T-cell (primary cell): ENCODE results near the gene BUD31. TPM values are rescaled to one million over a fixed set of nuclear protein-coding genes. Genes with fewer than 3 reads are reported as not detected.

Source experiments
- ATAC-seq, 4 experiments: fragments of 200-7000 bp in 3 of 4; fragments of 150-1000 bp in 1 of 4; cut with Tn5 transposase; replicated peaks in 1 of 4; 1 replicate in 3 of 4; 2 replicates in 1 of 4; pipeline ENCODE4 v1.10.0; 2021; ENCODE audit warnings: moderate library complexity in 3 of 4, mild to moderate bottlenecking in 2 of 4, moderate number of reproducible peaks in 1 of 4
- CTCF ChIA-PET, 2 donors: fragments of 300-600 bp; sonication (Branson Sonifier 250); formaldehyde crosslinking; loops; one replicate each; lab custom pipeline; 2022; ENCODE audit warnings: antibody characterized with exemption in 2 of 2; lab: Charles Lee
- POLR2A ChIA-PET, 2 donors: fragments of 300-600 bp; sonication (Branson Sonifier 250); formaldehyde crosslinking; loops; one replicate each; lab custom pipeline; 2022; ENCODE audit warnings: antibody characterized with exemption in 2 of 2; lab: Charles Lee
- DNase-seq, 35 experiments: peaks; one replicate each; pipeline versions ENCODE4 v3.0.0 to v3.0.0-alpha.2; 2013 to 2023
- H3K27ac ChIP-seq: one replicate; pipeline ENCODE4 v1.5.1; 2013; ENCODE audit warnings: low read length
- H3K27me3 ChIP-seq, 2 experiments: replicated peaks in 1 of 2; 1 replicate in 1 of 2; 2 replicates in 1 of 2; pipeline versions ENCODE4 v1.6.1 to v1.7.0; 2013; ENCODE audit warnings: low read length in 1 of 2, mixed read lengths in 1 of 2; ENCODE audit not compliant: control insufficient read depth in 2 of 2, insufficient read depth in 2 of 2; ENCODE audit errors: extremely low read depth in 1 of 2
- H3K36me3 ChIP-seq, 2 donors: 1 replicate in 1 of 2; 2 replicates in 1 of 2; pipeline versions ENCODE4 v1.6.1 to v1.7.0; 2013; ENCODE audit warnings: low read length in 1 of 2; ENCODE audit not compliant: control insufficient read depth in 2 of 2, insufficient read depth in 1 of 2; ENCODE audit errors: extremely low read depth in 1 of 2
- H3K4me1 ChIP-seq, 2 experiments: 1 replicate in 1 of 2; 2 replicates in 1 of 2; pipeline versions ENCODE4 v1.6.1 to v1.7.0; 2013; ENCODE audit warnings: low read length in 2 of 2, mixed read lengths in 1 of 2; ENCODE audit not compliant: insufficient read depth in 2 of 2, control insufficient read depth in 1 of 2; ENCODE audit errors: extremely low read depth in 1 of 2
- H3K4me3 ChIP-seq, 2 donors: 1 replicate in 1 of 2; 2 replicates in 1 of 2; pipeline versions ENCODE4 v1.5.1 to v1.7.0; 2013; ENCODE audit warnings: mild to moderate bottlenecking in 2 of 2, low read length in 1 of 2, moderate library complexity in 1 of 2; ENCODE audit not compliant: control insufficient read depth in 1 of 2; ENCODE audit errors: extremely low read depth in 1 of 2
- H3K9me3 ChIP-seq: 2 replicates; pipeline ENCODE4 v1.7.0; 2013
- H3K27ac Mint-ChIP-seq, 2 donors: one replicate each; pipeline ENCODE4 v1.8.0; 2020 to 2021; ENCODE audit warnings: mild to moderate bottlenecking in 2 of 2, mixed read lengths in 2 of 2
- H3K27me3 Mint-ChIP-seq, 2 donors: one replicate each; pipeline ENCODE4 v1.8.0; 2021 to 2022; ENCODE audit warnings: mixed read lengths in 2 of 2
- H3K36me3 Mint-ChIP-seq: one replicate; pipeline ENCODE4 v1.8.0; 2021; ENCODE audit warnings: mixed read lengths
- H3K4me1 Mint-ChIP-seq, 3 donors: one replicate each; pipeline ENCODE4 v1.8.0; 2020 to 2022; ENCODE audit warnings: mixed read lengths in 3 of 3, mild to moderate bottlenecking in 1 of 3
- H3K4me3 Mint-ChIP-seq, 3 donors: one replicate each; pipeline ENCODE4 v1.8.0; 2020 to 2022; ENCODE audit warnings: mild to moderate bottlenecking in 3 of 3, mixed read lengths in 3 of 3, moderate library complexity in 3 of 3
- H3K9me3 Mint-ChIP-seq, 3 donors: one replicate each; pipeline ENCODE4 v1.8.0; 2020 to 2022; ENCODE audit warnings: mixed read lengths in 3 of 3
- WGBS: methylation state at CpG from one replicate; pipeline ENCODE4 v1.1.5; 2013; ENCODE audit warnings: missing lambda C conversion rate; ENCODE audit not compliant: insufficient coverage; 5-methylcytosine and 5-hydroxymethylcytosine counted together
- total RNA-seq, 35 experiments: library from RNA in 6 of 35; stranded (reverse) in 6 of 35; fragments of 120-200 nt in 1 of 35; gene quantifications; one replicate each; pipeline versions ENCODE4 v1.2.1 to v1.2.4 and lab custom pipeline; 2013 to 2026

The BUD31 gene
- total RNA-seq, 5 donors from 2014 or later (not counting 1 experiment from before 2014, with no cell fraction given), result 63.2 to 127 (median 82.3) TPM

DNA sequence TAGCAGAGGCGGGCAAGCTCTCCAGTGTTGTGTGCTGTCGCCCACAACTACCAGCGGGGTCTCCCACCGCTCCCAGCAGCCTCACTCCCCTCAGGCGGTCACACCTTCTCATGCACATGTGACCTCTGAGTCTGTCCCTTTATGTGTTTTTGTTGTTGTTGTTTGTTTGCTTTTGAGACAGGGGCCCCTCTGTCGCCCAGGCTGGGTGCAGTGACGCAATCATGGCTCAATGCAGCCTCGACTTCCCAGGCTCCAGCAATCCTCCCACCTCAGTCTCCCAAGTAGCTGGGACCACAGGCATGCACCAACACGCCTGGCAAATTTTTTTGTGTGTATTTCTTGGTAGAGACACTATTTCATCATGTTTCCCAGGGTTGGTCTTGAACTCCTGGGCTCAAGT lies 31.4 kb downstream of the BUD31 start:
- Histone ChIP-seq H3K4me3 (no peak overlapping the region), H3K27ac (no peak overlapping the region), H3K9me3 (no peaks in the 10 kb centered on the region), H3K4me1 (peaks cover 0 to 28% of the 10 kb centered on the region in 2 experiments), H3K27me3 (no peaks in the 10 kb centered on the region), H3K36me3 (peaks cover 0 to 20% of the 10 kb centered on the region in 2 donors)
- no peak for ATAC-seq
- no peaks in the 10 kb centered on the region for H3K9me3 Mint-ChIP-seq
- H3K4me1 Mint-ChIP-seq, result peaks cover 32 to 41% (median 39%) of the 10 kb centered on the region in 3 donors
- H3K4me3 Mint-ChIP-seq, result peak overlapping the region; percentile 91 to 100 (median 95)
- ChIA-PET CTCF (no interaction called here), POLR2A (no interaction called here)
- peaks cover 14% of the 10 kb centered on the region for H3K36me3 Mint-ChIP-seq
- H3K27ac Mint-ChIP-seq, result peak overlapping the region in 1 of 2 donors; percentile 92
- WGBS, result no CpG with 5 or more reads among the region's 9 CpGs
- no peak for DNase-seq
- H3K27me3 Mint-ChIP-seq, result no peaks in the 10 kb centered on the region

DNA sequence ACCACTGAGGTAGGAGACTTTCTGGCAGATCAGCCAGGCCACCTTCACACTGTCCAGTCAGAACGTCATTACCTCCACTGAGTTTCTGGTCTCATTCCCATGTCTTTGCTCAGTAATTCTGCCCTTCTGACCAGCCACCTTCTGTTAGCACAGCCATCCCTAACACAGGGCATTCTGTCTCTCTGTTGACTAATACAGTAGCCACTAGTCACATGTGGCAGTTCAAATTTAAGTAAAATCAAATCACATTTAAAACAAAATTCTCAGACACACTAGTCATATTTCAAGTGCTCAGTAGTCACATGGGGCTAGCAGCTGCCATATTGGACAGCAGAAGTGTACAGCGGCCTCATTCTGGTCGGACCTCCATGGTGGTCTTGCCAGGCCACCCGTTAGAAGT lies 37.3 kb downstream of the BUD31 start:
- CTCF ChIA-PET, result no interaction called here
- H3K4me1 ChIP-seq, result peaks cover 0 to 2% of the 10 kb centered on the region in 2 experiments
- Mint-ChIP-seq H3K9me3 (no peaks in the 10 kb centered on the region), H3K36me3 (peaks cover 32% of the 10 kb centered on the region), H3K27ac (no peak overlapping the region), H3K4me1 (peaks cover 13 to 15% (median 13%) of the 10 kb centered on the region in 3 donors), H3K27me3 (no peaks in the 10 kb centered on the region), H3K4me3 (no peak overlapping the region)
- POLR2A ChIA-PET, result interaction anchor here in 1 of 2 donors (0.6 kb wide), 1 partner anchor 79 kb away, joined by 7 read pairs; no protein-coding TSS in a partner anchor
- H3K27me3 ChIP-seq, result no peaks in the 10 kb centered on the region
- ATAC-seq (no peak), DNase-seq (no peak)
- WGBS, result 93% methylated on average over 4 of the region's 4 CpGs
- H3K9me3 ChIP-seq, result no peaks in the 10 kb centered on the region
- H3K27ac ChIP-seq, result no peak overlapping the region
- H3K4me3 ChIP-seq, result no peak overlapping the region
- H3K36me3 ChIP-seq, result peaks cover 12 to 66% of the 10 kb centered on the region in 2 donors

DNA sequence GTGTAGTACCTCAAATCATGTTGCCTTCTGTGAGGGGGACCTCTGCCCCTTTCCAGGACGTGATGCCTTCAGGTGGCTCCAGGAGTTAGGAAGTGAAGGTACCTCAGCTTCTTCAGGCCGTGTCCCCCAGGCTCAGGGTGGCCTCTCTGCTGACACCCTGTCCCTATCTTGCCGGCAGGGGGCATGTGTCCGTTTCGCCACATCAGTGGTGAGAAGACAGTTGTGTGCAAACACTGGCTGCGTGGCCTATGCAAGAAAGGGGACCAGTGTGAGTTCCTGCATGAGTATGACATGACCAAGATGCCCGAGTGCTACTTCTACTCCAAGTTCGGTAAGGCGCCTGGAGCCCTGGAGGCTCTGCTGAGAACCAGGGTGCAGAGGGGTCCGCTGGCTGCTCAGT lies 39.2 kb downstream of the BUD31 start:
- H3K9me3 ChIP-seq, result no peaks in the 10 kb centered on the region
- ChIA-PET CTCF (no interaction called here), POLR2A (no interaction called here)
- Mint-ChIP-seq H3K4me3 (no peak overlapping the region), H3K27me3 (no peaks in the 10 kb centered on the region), H3K9me3 (no peaks in the 10 kb centered on the region), H3K36me3 (peaks cover 27% of the 10 kb centered on the region), H3K27ac (no peak overlapping the region), H3K4me1 (peaks cover 4 to 6% (median 5%) of the 10 kb centered on the region in 3 donors)
- WGBS, result 93% methylated on average over 10 of the region's 10 CpGs
- H3K36me3 ChIP-seq, result peaks cover 21 to 71% of the 10 kb centered on the region in 2 donors
- ATAC-seq (no peak), DNase-seq (peak in 2 of 35 experiments; percentile 12 to 21)
- no peak overlapping the region for H3K4me3 ChIP-seq
- H3K4me1 ChIP-seq, result no peaks in the 10 kb centered on the region
- no peaks in the 10 kb centered on the region for H3K27me3 ChIP-seq
- no peak overlapping the region for H3K27ac ChIP-seq

DNA sequence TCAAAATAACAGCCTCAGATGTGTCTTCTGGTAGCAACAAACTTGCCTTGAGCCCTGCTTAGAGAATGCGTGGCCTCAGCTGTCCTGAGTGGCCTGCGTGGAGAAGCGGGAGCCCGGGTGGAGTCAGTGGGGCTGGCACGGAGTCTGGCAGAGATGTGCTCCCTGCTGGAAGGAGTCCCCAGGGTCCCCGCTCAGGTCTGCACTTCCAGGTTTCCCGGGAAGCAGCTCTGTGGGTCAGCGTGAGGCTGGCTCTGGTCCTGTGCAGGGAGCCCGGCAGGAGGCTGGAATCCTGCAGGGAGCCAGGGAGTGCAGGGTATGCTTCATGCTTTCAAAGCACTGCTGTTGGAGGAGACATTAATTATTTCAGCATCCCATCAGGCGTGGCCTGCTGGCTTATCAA lies 40.1 kb downstream of the BUD31 start:
- DNase-seq, result no peak
- Histone ChIP-seq H3K9me3 (no peaks in the 10 kb centered on the region), H3K4me1 (no peaks in the 10 kb centered on the region), H3K4me3 (no peak overlapping the region), H3K27ac (no peak overlapping the region), H3K27me3 (no peaks in the 10 kb centered on the region), H3K36me3 (peaks cover 29 to 73% of the 10 kb centered on the region in 2 donors)
- Mint-ChIP-seq H3K9me3 (no peaks in the 10 kb centered on the region), H3K36me3 (peaks cover 26% of the 10 kb centered on the region), H3K4me3 (no peak overlapping the region), H3K27ac (no peak overlapping the region), H3K27me3 (no peaks in the 10 kb centered on the region), H3K4me1 (peaks cover 0 to 2% (median 0%) of the 10 kb centered on the region in 3 donors)
- POLR2A ChIA-PET, result no interaction called here
- ATAC-seq, result no peak
- CTCF ChIA-PET, result interaction anchor here in 1 of 2 donors (0.6 kb wide), 1 partner anchor 1187 kb away, joined by 5 read pairs; no protein-coding TSS in a partner anchor
- WGBS, result 97% methylated on average over 9 of the region's 10 CpGs

GRCh38 chr7:99449326-99449725 lies 40.6 kb downstream of the BUD31 start:
- H3K36me3 ChIP-seq, result peaks cover 33 to 75% of the 10 kb centered on the region in 2 donors
- Mint-ChIP-seq H3K4me3 (no peak overlapping the region), H3K27me3 (no peaks in the 10 kb centered on the region), H3K36me3 (peaks cover 30% of the 10 kb centered on the region), H3K27ac (no peak overlapping the region), H3K4me1 (peaks cover 0 to 2% (median 0%) of the 10 kb centered on the region in 3 donors), H3K9me3 (no peaks in the 10 kb centered on the region)
- WGBS, result 98% methylated on average over 3 of the region's 5 CpGs
- POLR2A ChIA-PET, result no interaction called here
- DNase-seq (no peak), ATAC-seq (no peak)
- no peaks in the 10 kb centered on the region for H3K4me1 ChIP-seq
- no peaks in the 10 kb centered on the region for H3K27me3 ChIP-seq
- no peaks in the 10 kb centered on the region for H3K9me3 ChIP-seq
- no peak overlapping the region for H3K27ac ChIP-seq
- no peak overlapping the region for H3K4me3 ChIP-seq
- CTCF ChIA-PET, result interaction anchor here in 1 of 2 donors (0.6 kb wide), 1 partner anchor 1187 kb away, joined by 5 read pairs; no protein-coding TSS in a partner anchor

GRCh38 chr7:99451936-99452335 lies 43.2 kb downstream of the BUD31 start:
- peaks cover 22% of the 10 kb centered on the region for H3K36me3 Mint-ChIP-seq
- no peaks in the 10 kb centered on the region for H3K4me1 ChIP-seq
- H3K4me3 ChIP-seq, result no peak overlapping the region
- ATAC-seq (no peak), DNase-seq (no peak)
- H3K4me3 Mint-ChIP-seq, result no peak overlapping the region
- no peaks in the 10 kb centered on the region for H3K9me3 Mint-ChIP-seq
- 97% methylated on average over 8 of the region's 8 CpGs for WGBS
- H3K4me1 Mint-ChIP-seq, result no peaks in the 10 kb centered on the region
- H3K9me3 ChIP-seq, result no peaks in the 10 kb centered on the region
- ChIA-PET POLR2A (no interaction called here), CTCF (no interaction called here)
- H3K27ac Mint-ChIP-seq, result no peak overlapping the region
- H3K36me3 ChIP-seq, result peaks cover 41 to 79% of the 10 kb centered on the region in 2 donors
- no peaks in the 10 kb centered on the region for H3K27me3 ChIP-seq
- H3K27me3 Mint-ChIP-seq, result no peaks in the 10 kb centered on the region
- no peak overlapping the region for H3K27ac ChIP-seq
